K562 (cell line): ENCODE results near the gene PRKG1. TPM values are rescaled to one million over a fixed set of nuclear protein-coding genes. Genes with fewer than 3 reads are reported as not detected.

ENCODE experiments used
- ATAC-seq: fragments of 200-7000 bp; cut with Tn5 transposase; 3 replicates; pipeline ENCODE4 v1.9.1; 2020; ENCODE audit warnings: moderate library complexity
- BruUV-seq: library from RNA; stranded (reverse); fragments of 400-500 nt; replicated peaks from 2 replicates; lab custom pipeline; 2021; lab: Mats Ljungman, UMichigan
- CTCF ChIA-PET: fragments of 300-600 bp; formaldehyde crosslinking; extraction: SDS; loops from one replicate; lab custom pipeline; 2021; ENCODE audit warnings: low intra/inter-chr PET ratio; lab: Yijun Ruan, JAX
- POLR2A ChIA-PET: fragments of 300-600, 350-650 bp; sonication (Branson Sonifier 250); formaldehyde crosslinking; extraction: SDS; loops from one replicate; lab custom pipeline; 2021; ENCODE audit warnings: antibody characterized with exemption, inconsistent platforms; lab: Yijun Ruan, JAX
- DNase-seq, 4 experiments: peaks; one replicate each; pipeline versions ENCODE4 v3.0.0 to v3.0.0-alpha.2; 2011 to 2018; ENCODE audit warnings: low spot score in 3 of 4, mixed read lengths in 3 of 4; ENCODE audit errors: extremely low read depth in 1 of 4
- FAIRE-seq: peaks from 2 replicates; lab custom pipeline; 2011; peaks lifted over from hg19 to GRCh38; lab: Jason Lieb, UNC
- H2AFZ ChIP-seq: 2 replicates; pipeline ENCODE4 v1.6.0; 2011; ENCODE audit warnings: low read depth, low read length, control low read depth, inconsistent platforms
- H3K27ac ChIP-seq: fragments of 200-600 bp; 3 replicates; pipeline ENCODE4 v1.8.0; 2011; ENCODE audit warnings: low read depth, mild to moderate bottlenecking, control low read depth, inconsistent platforms, low read length, moderate library complexity, mixed read lengths; ENCODE audit errors: extremely low read depth
- H3K27me3 ChIP-seq, 2 experiments: fragments of 300-600 bp in 1 of 2; 2 replicates in 1 of 2; 3 replicates in 1 of 2; pipeline versions ENCODE4 v1.6.0 to v1.8.0; 2011; ENCODE audit warnings: inconsistent platforms in 2 of 2, low read length in 2 of 2, mild to moderate bottlenecking in 1 of 2, mixed read lengths in 1 of 2, moderate library complexity in 1 of 2; ENCODE audit not compliant: control insufficient read depth in 2 of 2, insufficient read depth in 2 of 2
- H3K36me3 ChIP-seq: fragments of 300-600 bp; 3 replicates; pipeline ENCODE4 v1.8.0; 2011; ENCODE audit warnings: mild to moderate bottlenecking, low read length, inconsistent platforms; ENCODE audit not compliant: control insufficient read depth, insufficient read depth
- H3K4me1 ChIP-seq, 2 experiments: fragments of 200-600 bp in 1 of 2; replicated peaks in 1 of 2; 2 replicates in 1 of 2; 3 replicates in 1 of 2; pipeline versions ENCODE4 v1.5.1 to v1.8.0; 2011; ENCODE audit warnings: inconsistent platforms in 2 of 2, low read length in 2 of 2, mild to moderate bottlenecking in 1 of 2, mixed read lengths in 1 of 2, moderate library complexity in 1 of 2; ENCODE audit not compliant: control insufficient read depth in 2 of 2, insufficient read depth in 2 of 2
- H3K4me2 ChIP-seq: 2 replicates; pipeline ENCODE4 v1.6.1; 2011; ENCODE audit warnings: low read length, control low read depth, inconsistent platforms, mixed read lengths; ENCODE audit not compliant: insufficient read depth
- H3K4me3 ChIP-seq: fragments of 200-600 bp; sonication (generic), shearing (Covaris generic); 2 replicates; pipeline ENCODE4 v1.5.1; 2016; ENCODE audit warnings: control low read depth, inconsistent platforms
- H3K79me2 ChIP-seq: fragments of 200-600 bp; 3 replicates; pipeline ENCODE4 v1.8.0; 2011; ENCODE audit warnings: low read length, inconsistent platforms; ENCODE audit not compliant: control insufficient read depth, insufficient read depth
- H3K9ac ChIP-seq, 2 experiments: 2 replicates each; pipeline versions ENCODE4 v1.6.0 to v1.6.1; 2011; ENCODE audit warnings: low read depth in 2 of 2, low read length in 2 of 2, control low read depth in 1 of 2, inconsistent platforms in 1 of 2, mild to moderate bottlenecking in 1 of 2, mixed read lengths in 1 of 2; ENCODE audit not compliant: insufficient read depth in 1 of 2
- H3K9me1 ChIP-seq: one replicate; pipeline ENCODE4 v1.6.0; 2011; ENCODE audit warnings: inconsistent platforms, mild to moderate bottlenecking, low read length, moderate library complexity; ENCODE audit not compliant: control insufficient read depth, insufficient read depth
- H3K9me3 ChIP-seq: replicated peaks from 2 replicates; pipeline ENCODE4 v1.5.1; 2011; ENCODE audit warnings: low read depth, low read length, inconsistent platforms; ENCODE audit not compliant: control insufficient read depth, insufficient read depth
- H4K20me1 ChIP-seq: replicated peaks from 2 replicates; pipeline ENCODE4 v1.6.1; 2011; ENCODE audit warnings: low read length, inconsistent platforms, mixed read lengths; ENCODE audit not compliant: control insufficient read depth, insufficient read depth
- BRD9 ChIP-seq: fragments of 450-650 bp; IDR thresholded peaks from 2 replicates; pipeline ENCODE4 v1.6.1; 2018; ENCODE audit warnings: low read depth; ENCODE audit not compliant: partially characterized antibody
- C11orf30 ChIP-seq: fragments of 450-650 bp; IDR thresholded peaks from 2 replicates; pipeline ENCODE4 v1.6.1; 2016; ENCODE audit warnings: low read depth, mild to moderate bottlenecking
- CBFA2T3 ChIP-seq: fragments of 450-650 bp; IDR thresholded peaks from 2 replicates; pipeline ENCODE4 v1.6.1; 2017
- CBX2 ChIP-seq: fragments of 200-600 bp; sonication (generic); IDR thresholded peaks from one replicate; pipeline ENCODE4 v1.6.1; 2012; ENCODE audit warnings: mild to moderate bottlenecking, low read length, inconsistent platforms; ENCODE audit not compliant: insufficient read depth, poor library complexity, severe bottlenecking
- CHAMP1 ChIP-seq: fragments of 450-650 bp; IDR thresholded peaks from 2 replicates; pipeline ENCODE4 v1.6.1; 2016; ENCODE audit warnings: mild to moderate bottlenecking
- CHD1 ChIP-seq: fragments of 200-600 bp; sonication (generic); IDR thresholded peaks from one replicate; pipeline ENCODE4 v1.6.1; 2012; ENCODE audit warnings: mild to moderate bottlenecking, moderate library complexity, low read length, inconsistent platforms
- HDGF ChIP-seq: fragments of 450-650 bp; IDR thresholded peaks from 2 replicates; pipeline ENCODE4 v1.6.1; 2016
- MAFF ChIP-seq: IDR thresholded peaks from 2 replicates; pipeline ENCODE4 v1.6.1; 2012; ENCODE audit warnings: low read length, improper control_type of control experiment
- MAFK ChIP-seq: IDR thresholded peaks from 2 replicates; pipeline ENCODE4 v1.6.1; 2011; ENCODE audit warnings: low read length, improper control_type of control experiment
- NELFE ChIP-seq: IDR thresholded peaks from 2 replicates; pipeline ENCODE4 v1.6.1; 2011; ENCODE audit warnings: mild to moderate bottlenecking; ENCODE audit not compliant: insufficient read depth, insufficient read length
- NFIX ChIP-seq: fragments of 250-450 bp; sonication (Bioruptor Pico); IDR thresholded peaks from 2 replicates; pipeline ENCODE4 v1.4.0; 2020; ENCODE audit warnings: low read depth, mild to moderate bottlenecking, moderate library complexity
- PHF20 ChIP-seq: fragments of 450-650 bp; IDR thresholded peaks from 2 replicates; pipeline ENCODE4 v1.6.1; 2018; ENCODE audit not compliant: partially characterized antibody
- RBFOX2 ChIP-seq: fragments of 200-400 bp; formaldehyde crosslinking; IDR thresholded peaks from 2 replicates; pipeline ENCODE4 v1.6.1; 2017; ENCODE audit warnings: low read depth, mild to moderate bottlenecking, low read length, moderate library complexity
- SRSF3 ChIP-seq: fragments of 200-400 bp; formaldehyde crosslinking; IDR thresholded peaks from 2 replicates; pipeline ENCODE4 v1.6.1; 2016; ENCODE audit warnings: mild to moderate bottlenecking, low read length, moderate library complexity; ENCODE audit not compliant: insufficient read depth
- TEAD2 ChIP-seq: fragments of 450-650 bp; IDR thresholded peaks from 2 replicates; pipeline ENCODE4 v1.6.1; 2016; ENCODE audit warnings: missing genetic modification characterization, control low read depth, missing compliant biosample characterization
- TGIF2 ChIP-seq: sonication (generic); formaldehyde crosslinking; IDR thresholded peaks from 2 replicates; pipeline ENCODE4 v1.8.1; 2022; ENCODE audit warnings: mild to moderate bottlenecking, missing genetic modification reagents, moderate library complexity
- USF2 ChIP-seq: sonication (generic); formaldehyde crosslinking; IDR thresholded peaks from 2 replicates; pipeline ENCODE4 v1.5.0; 2020; ENCODE audit warnings: missing genetic modification reagents
- ZBTB17 ChIP-seq: fragments of 450-650 bp; formaldehyde crosslinking; IDR thresholded peaks from 2 replicates; pipeline ENCODE4 v1.4.0; 2020; ENCODE audit warnings: mild to moderate bottlenecking
- ZNF316 ChIP-seq: fragments of 450-650 bp; IDR thresholded peaks from 2 replicates; pipeline ENCODE4 v1.6.1; 2016
- ZNF507 ChIP-seq: conservative IDR thresholded peaks from 2 replicates; pipeline ENCODE4 v1.6.1; 2017; ENCODE audit warnings: missing genetic modification characterization, missing compliant biosample characterization
- ZNF740 ChIP-seq, 3 experiments: fragments of 200-800 bp in 1 of 3; sonication (Bioruptor generic) in 1 of 3; sonication (generic) in 1 of 3; formaldehyde crosslinking in 1 of 3; IDR thresholded peaks; 2 replicates each; pipeline versions ENCODE4 v1.6.1 to v1.8.0; 2016 to 2022; ENCODE audit warnings: mild to moderate bottlenecking in 2 of 3, missing compliant biosample characterization in 2 of 3, missing genetic modification characterization in 2 of 3, missing genetic modification reagents in 1 of 3
- WGBS: fragments of 100-300 bp; shearing (Covaris generic); methylation state at CpG from one replicate; pipeline ENCODE4 v1.1.6; 2016; ENCODE audit warnings: low coverage, mixed read lengths; ENCODE audit not compliant: insufficient coverage; ENCODE audit errors: missing lambda C conversion rate; 5-methylcytosine and 5-hydroxymethylcytosine counted together
- in situ Hi-C: fragments of 300-500 bp; cut with MboI; formaldehyde crosslinking; loops from 4 replicates; pipeline ENCODE4 v1.15.0; 2018; ENCODE audit warnings: inconsistent platforms, mixed read lengths
- intact Hi-C: fragments of 100-400 bp; cut with micrococcal nuclease; formaldehyde crosslinking; loops from 2 replicates; pipeline ENCODE4 v1.14.2; 2022
- polyA plus RNA-seq, 8 experiments: library from polyadenylated mRNA; depleted of rRNA in 4 of 8; stranded (reverse) in 5 of 8; unstranded in 3 of 8; fragments of >200 nt; fragmentation: Nextera tagmentation in 2 of 8; fragmentation: Illumina TruSeq in 1 of 8; extraction: Ambion mirVana in 2 of 8; extraction: Trizol in 1 of 8; gene quantifications; 2 replicates each; pipeline versions ENCODE4 v1.2.1 to v1.2.3, GENCODE V29; 2011 to 2014; ENCODE audit warnings: inconsistent platforms in 1 of 8, missing spikeins in 1 of 8
- total RNA-seq, 7 experiments: library from RNA; depleted of rRNA in 6 of 7; stranded (reverse); fragments of >200 nt in 6 of 7; fragmentation: Illumina TruSeq in 2 of 7; extraction: Trizol in 2 of 7; gene quantifications; 2 replicates each; pipeline versions ENCODE4 v1.2.1 to v1.2.3, GENCODE V29; 2011 to 2021; ENCODE audit warnings: low replicate concordance in 1 of 7

Gene PRKG1
- total and polyA plus RNA-seq, 9 of the 15 experiments (the other 6 are each of a cell fraction or from before 2014, with no cell fraction given) = 0.22 TPM; not detected in 8

GRCh38 chr10:51342381-51342780, 268.1 kb downstream of the PRKG1 start:
- Histone ChIP-seq H3K36me3 (no peaks in the 10 kb centered on the region), H4K20me1 (no peaks in the 10 kb centered on the region), H3K4me1 (no peaks in the 10 kb centered on the region), H3K27me3 (no peaks in the 10 kb centered on the region), H3K9ac (no peak overlapping the region), H3K4me2 (no peak overlapping the region), H3K9me1 (no peaks in the 10 kb centered on the region), H3K4me3 (no peak overlapping the region), H3K9me3 (no peaks in the 10 kb centered on the region), H2AFZ (no peak overlapping the region), H3K79me2 (no peaks in the 10 kb centered on the region), H3K27ac (no peak overlapping the region)
- no peak for FAIRE-seq
- no peak for ATAC-seq
- ChIA-PET CTCF (no interaction called here), POLR2A (no interaction called here)
- intact Hi-C loops = no loop called here
- 0% methylated on average over 1 of the region's 1 CpG for WGBS
- in situ Hi-C loops = no loop called here
- no TSS peak for BruUV-seq
- no peak for DNase-seq
- peak; percentile 57; the same call in 1 of the 2 replicates for TF ChIP-seq ZNF316
- TF ChIP-seq NELFE = no peak
- no peak for TF ChIP-seq CHAMP1
- TF ChIP-seq BRD9 = no peak
- TF ChIP-seq SRSF3 = no peak
- no peak for TF ChIP-seq ZBTB17
- TF ChIP-seq TGIF2 (CRISPR knock-in tag) = no peak
- no peak for TF ChIP-seq USF2 (CRISPR knock-in tag)
- peak; percentile 28; the same call in 1 of the 2 replicates for TF ChIP-seq C11orf30
- TF ChIP-seq MAFF = peak; percentile 61
- TF ChIP-seq CHD1 = no peak
- no peak for TF ChIP-seq PHF20
- TF ChIP-seq CBX2 = no peak
- no peak for TF ChIP-seq CBFA2T3
- TF ChIP-seq ZNF507 = no peak
- no peak for TF ChIP-seq ZNF740 (CRISPR knock-in tag; IDR thresholded peaks at IDR 0.05)
- no peak for TF ChIP-seq ZNF740 (tag; IDR thresholded peaks at IDR 0.05)
- TF ChIP-seq MAFK = peak; percentile 57; the same call in 1 of the 2 replicates
- TF ChIP-seq TEAD2 = no peak
- TF ChIP-seq HDGF = no peak
- no peak for TF ChIP-seq RBFOX2
- no peak for TF ChIP-seq NFIX (CRISPR knock-in tag)
